Measurements from ENCODE around the gene TTYH3. TPM values are rescaled to one million over a fixed set of nuclear protein-coding genes. Genes with fewer than 3 reads are reported as not detected.
"Not testable (repeated sequence)": the region's sequence is repeated elsewhere in the genome, so short reads cannot be mapped to it uniquely, and the experiment has no call there.

The TTYH3 gene
- total RNA-seq, 1 experiment from 2014 or later: 50.2 TPM

- H3K36me3 ChIP-seq (replicated peaks; ENCODE audit: control insufficient read depth, insufficient read depth, low read length): peaks cover under 1% of the 10 kb centered on the region
- no peaks in the 10 kb centered on the region for H3K27me3 ChIP-seq (ENCODE audit: control insufficient read depth, insufficient read depth, low read length)
- H3K4me3 ChIP-seq (ENCODE audit: insufficient read depth, low read depth, low read length): no peak overlapping the region
- DNase-seq: no peak
Observed at GRCh38 chr7:2663121-2663886, 31.5 kb downstream of the TTYH3 start.

GRCh38 chr7:2663960-2664359 is 32.2 kb downstream of the TTYH3 start:
- Histone ChIP-seq H3K4me3 (ENCODE audit: insufficient read depth, low read depth, low read length) (no peak overlapping the region), H3K27me3 (ENCODE audit: control insufficient read depth, insufficient read depth, low read length) (no peaks in the 10 kb centered on the region), H3K36me3 (replicated peaks; ENCODE audit: control insufficient read depth, insufficient read depth, low read length) (no peaks in the 10 kb centered on the region; the same call in none of the 2 replicates)
- no peak for DNase-seq

DNA sequence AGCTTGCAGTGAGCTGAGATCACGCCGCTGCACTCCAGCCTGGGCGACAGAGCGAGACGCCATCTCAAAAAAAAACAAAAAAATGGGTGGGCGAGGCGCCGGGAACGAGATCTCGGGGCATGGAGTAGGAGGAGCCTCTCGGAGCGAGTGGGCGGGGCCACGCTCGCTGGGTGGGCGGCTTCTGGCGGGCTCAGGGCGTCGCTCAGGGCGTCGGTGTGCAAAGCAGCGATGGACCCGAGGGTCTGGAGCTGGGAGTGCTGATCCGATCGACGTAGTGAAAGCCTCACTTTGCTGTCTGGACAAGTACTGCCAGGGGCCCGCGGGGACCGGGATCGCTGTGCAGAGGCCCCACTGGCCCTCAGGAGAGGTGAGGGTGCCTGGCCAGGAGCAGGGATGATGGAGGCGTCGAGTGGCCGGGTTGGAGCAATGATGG is 33.6 kb downstream of the TTYH3 start:
- no peaks in the 10 kb centered on the region; the same call in none of the 2 replicates for H3K36me3 ChIP-seq (replicated peaks; ENCODE audit: control insufficient read depth, insufficient read depth, low read length)
- no peaks in the 10 kb centered on the region for H3K27me3 ChIP-seq (ENCODE audit: control insufficient read depth, insufficient read depth, low read length)
- H3K4me3 ChIP-seq (ENCODE audit: insufficient read depth, low read depth, low read length): no peak overlapping the region
- peak; percentile 81 for DNase-seq

GRCh38 chr7:2666155-2666554 is 34.4 kb downstream of the TTYH3 start:
- Histone ChIP-seq H3K4me3 (ENCODE audit: insufficient read depth, low read depth, low read length) (no peak overlapping the region), H3K36me3 (replicated peaks; ENCODE audit: control insufficient read depth, insufficient read depth, low read length) (no peaks in the 10 kb centered on the region; the same call in none of the 2 replicates), H3K27me3 (ENCODE audit: control insufficient read depth, insufficient read depth, low read length) (no peaks in the 10 kb centered on the region)
- DNase-seq: no peak

DNA sequence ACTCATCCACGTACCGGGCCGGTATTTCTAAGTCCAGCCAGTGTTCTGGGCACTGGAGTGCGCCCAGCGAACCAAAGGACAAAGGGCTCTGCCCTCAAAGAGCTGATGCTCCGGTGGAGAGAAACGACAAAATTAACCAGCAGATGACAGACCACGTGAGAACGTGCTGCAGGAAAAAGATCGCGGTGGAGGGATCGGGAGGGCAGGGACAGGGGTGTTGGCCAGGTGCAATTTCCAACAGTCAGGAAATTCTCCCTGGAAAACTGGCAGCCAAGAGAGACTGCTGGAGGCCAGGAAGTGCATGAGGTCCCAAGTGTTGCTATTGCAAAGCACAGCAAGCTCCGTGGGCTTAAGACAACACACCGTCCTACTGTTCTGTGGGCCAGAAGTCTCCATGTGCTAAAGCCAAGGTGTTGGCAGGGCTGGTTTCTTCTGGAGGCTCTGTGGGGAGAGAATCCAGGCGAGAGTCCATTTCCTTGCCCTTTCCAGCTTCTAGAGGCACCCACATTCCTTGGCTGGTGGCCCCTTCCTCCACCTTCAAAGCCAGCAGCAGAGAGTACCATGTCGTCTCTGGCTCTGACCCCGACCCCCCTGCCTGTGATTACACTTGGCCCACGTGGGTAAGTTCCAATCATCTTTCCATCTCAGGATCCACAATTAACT is 34.9 kb downstream of the TTYH3 start:
- H3K4me3 ChIP-seq (ENCODE audit: insufficient read depth, low read depth, low read length): no peak overlapping the region
- no peaks in the 10 kb centered on the region for H3K27me3 ChIP-seq (ENCODE audit: control insufficient read depth, insufficient read depth, low read length)
- DNase-seq: no peak
- H3K36me3 ChIP-seq (replicated peaks; ENCODE audit: control insufficient read depth, insufficient read depth, low read length): no peaks in the 10 kb centered on the region; the same call in none of the 2 replicates

GRCh38 chr7:2667843-2668242 is 36.1 kb downstream of the TTYH3 start:
- H3K36me3 ChIP-seq (replicated peaks; ENCODE audit: control insufficient read depth, insufficient read depth, low read length): no peaks in the 10 kb centered on the region
- H3K27me3 ChIP-seq (ENCODE audit: control insufficient read depth, insufficient read depth, low read length): no peaks in the 10 kb centered on the region
- H3K4me3 ChIP-seq (ENCODE audit: insufficient read depth, low read depth, low read length): no peak overlapping the region
- no peak for DNase-seq

GRCh38 chr7:2668401-2668800 is 36.6 kb downstream of the TTYH3 start:
- DNase-seq: no peak
- H3K36me3 ChIP-seq (replicated peaks; ENCODE audit: control insufficient read depth, insufficient read depth, low read length): no peaks in the 10 kb centered on the region
- H3K27me3 ChIP-seq (ENCODE audit: control insufficient read depth, insufficient read depth, low read length): no peaks in the 10 kb centered on the region
- H3K4me3 ChIP-seq (ENCODE audit: insufficient read depth, low read depth, low read length): no peak overlapping the region

GRCh38 chr7:2670171-2670570 is 38.4 kb downstream of the TTYH3 start:
- Histone ChIP-seq H3K27me3 (ENCODE audit: control insufficient read depth, insufficient read depth, low read length) (no peaks in the 10 kb centered on the region), H3K36me3 (replicated peaks; ENCODE audit: control insufficient read depth, insufficient read depth, low read length) (no peaks in the 10 kb centered on the region), H3K4me3 (ENCODE audit: insufficient read depth, low read depth, low read length) (no peak overlapping the region)
- no peak for DNase-seq

- Histone ChIP-seq H3K27me3 (ENCODE audit: control insufficient read depth, insufficient read depth, low read length) (no peaks in the 10 kb centered on the region), H3K4me3 (ENCODE audit: insufficient read depth, low read depth, low read length) (no peak overlapping the region), H3K36me3 (replicated peaks; ENCODE audit: control insufficient read depth, insufficient read depth, low read length) (no peaks in the 10 kb centered on the region)
- DNase-seq: peak; percentile 97
Observed at GRCh38 chr7:2670720-2671391, 39.1 kb downstream of the TTYH3 start.

- not testable (repeated sequence) for H3K36me3 ChIP-seq (replicated peaks; ENCODE audit: control insufficient read depth, insufficient read depth, low read length); DNase-seq; H3K4me3 ChIP-seq (ENCODE audit: insufficient read depth, low read depth, low read length); H3K27me3 ChIP-seq (ENCODE audit: control insufficient read depth, insufficient read depth, low read length)
Observed at GRCh38 chr7:2673214-2673613, 41.4 kb downstream of the TTYH3 start.

DNA sequence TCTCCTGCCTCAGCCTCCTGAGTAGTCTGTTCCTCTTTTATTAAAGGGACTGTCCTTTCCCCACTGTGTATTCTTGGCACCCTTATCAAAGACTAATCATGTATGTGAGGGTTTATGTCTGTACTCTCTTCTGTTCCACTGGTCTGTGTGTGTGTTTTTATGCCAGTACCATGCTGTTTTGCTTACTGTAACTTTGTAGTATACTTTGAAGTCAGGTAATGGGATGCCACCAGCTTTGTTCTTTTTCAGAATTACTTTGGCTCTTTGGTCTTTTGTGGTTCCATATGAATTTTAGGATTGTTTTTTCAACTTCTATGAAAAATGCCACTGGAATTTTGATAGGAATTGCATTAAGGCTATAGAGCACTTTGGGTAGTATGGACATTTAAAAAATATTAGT is 42.1 kb downstream of the TTYH3 start:
- Histone ChIP-seq H3K27me3 (ENCODE audit: control insufficient read depth, insufficient read depth, low read length) (no peaks in the 10 kb centered on the region), H3K4me3 (ENCODE audit: insufficient read depth, low read depth, low read length) (no peak overlapping the region), H3K36me3 (replicated peaks; ENCODE audit: control insufficient read depth, insufficient read depth, low read length) (no peaks in the 10 kb centered on the region)
- no peak for DNase-seq

DNA sequence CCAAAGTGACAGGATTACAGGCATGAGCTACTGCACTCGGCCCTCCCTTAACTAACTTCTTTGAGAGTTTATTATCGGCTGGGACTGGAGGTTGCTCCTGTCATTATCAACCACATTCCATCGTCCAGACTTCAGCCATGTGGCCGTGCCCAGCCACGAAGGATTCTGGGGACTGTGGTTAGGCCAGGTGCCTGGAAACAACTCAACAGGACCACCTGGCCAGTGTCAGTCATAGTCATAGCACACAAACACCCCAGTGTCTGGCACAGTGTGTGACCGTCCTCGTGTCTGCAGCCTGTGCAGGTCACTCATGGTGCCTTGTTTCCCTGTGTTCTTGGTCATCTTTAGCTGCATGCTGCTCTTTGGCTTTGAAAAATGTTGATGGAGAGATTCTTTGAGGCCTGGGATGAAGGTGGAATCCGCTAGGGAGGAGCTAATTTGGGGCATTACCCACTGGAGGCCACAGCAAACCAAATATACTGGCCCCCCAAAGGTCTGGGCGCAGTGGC is 43.5 kb downstream of the TTYH3 start:
- H3K4me3 ChIP-seq (ENCODE audit: insufficient read depth, low read depth, low read length): no peak overlapping the region
- no peaks in the 10 kb centered on the region for H3K27me3 ChIP-seq (ENCODE audit: control insufficient read depth, insufficient read depth, low read length)
- DNase-seq: no peak
- H3K36me3 ChIP-seq (replicated peaks; ENCODE audit: control insufficient read depth, insufficient read depth, low read length): no peaks in the 10 kb centered on the region

- DNase-seq; H3K27me3 ChIP-seq (ENCODE audit: control insufficient read depth, insufficient read depth, low read length); H3K36me3 ChIP-seq (replicated peaks; ENCODE audit: control insufficient read depth, insufficient read depth, low read length); H3K4me3 ChIP-seq (ENCODE audit: insufficient read depth, low read depth, low read length): not testable (repeated sequence)
Observed at GRCh38 chr7:2676576-2676975, 44.8 kb downstream of the TTYH3 start.

DNA sequence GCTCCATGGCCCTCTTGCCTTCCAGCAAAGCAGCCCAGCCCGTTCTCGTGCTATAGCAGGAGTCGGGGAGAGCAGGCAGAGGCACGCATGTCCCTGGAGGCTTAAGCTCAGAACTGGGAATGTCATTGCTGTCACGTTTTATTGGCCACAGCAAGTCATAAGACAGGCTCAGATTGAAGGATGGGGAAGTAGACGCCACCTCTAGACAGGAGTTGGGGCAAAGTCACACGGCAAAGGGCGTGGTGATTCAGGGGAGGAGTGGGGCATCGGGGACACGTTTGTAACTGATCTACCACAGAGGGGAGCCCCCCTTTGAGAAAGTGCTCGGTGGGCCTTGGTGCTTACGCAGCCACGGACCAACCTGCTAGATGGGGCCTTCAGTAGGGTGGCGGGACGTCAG is 46.7 kb downstream of the TTYH3 start:
- H3K36me3 ChIP-seq (replicated peaks; ENCODE audit: control insufficient read depth, insufficient read depth, low read length); H3K4me3 ChIP-seq (ENCODE audit: insufficient read depth, low read depth, low read length); DNase-seq; H3K27me3 ChIP-seq (ENCODE audit: control insufficient read depth, insufficient read depth, low read length): not testable (repeated sequence)

All from H7 (cell line).